CD4-positive, alpha-beta memory T cell (primary cell): ENCODE measurements around the gene RBM19. TPM values are rescaled to one million over a fixed set of nuclear protein-coding genes. Genes with fewer than 3 reads are reported as not detected.
A peak's percentile ranks its signal among the peaks of the same experiment; 100 is the strongest.

Experiments
- CTCF ChIA-PET: fragments of 350-600 bp; sonication (Branson Sonifier 250); formaldehyde crosslinking; loops from one replicate; lab custom pipeline; 2021; ENCODE audit warnings: inconsistent platforms; ENCODE audit not compliant: partially characterized antibody; lab: Charles Lee
- POLR2A ChIA-PET: fragments of 350-600 bp; sonication (Branson Sonifier 250); formaldehyde crosslinking; loops from one replicate; lab custom pipeline; 2021; ENCODE audit not compliant: partially characterized antibody; lab: Charles Lee
- DNase-seq, 5 donors: peaks; one replicate each; pipeline versions ENCODE4 v3.0.0 to v3.0.0-alpha.2; 2020 to 2022; ENCODE audit warnings: mixed read lengths in 1 of 5
- H3K27ac ChIP-seq: one replicate; pipeline ENCODE4 v1.7.0; 2013; ENCODE audit warnings: low read depth, low read length
- H3K27me3 ChIP-seq: 2 replicates; pipeline ENCODE4 v1.7.0; 2013; ENCODE audit warnings: mild to moderate bottlenecking, low read length, moderate library complexity; ENCODE audit not compliant: insufficient read depth
- H3K36me3 ChIP-seq: 2 replicates; pipeline ENCODE4 v1.7.0; 2013; ENCODE audit warnings: mild to moderate bottlenecking, low read length, moderate library complexity; ENCODE audit not compliant: insufficient read depth
- H3K4me1 ChIP-seq: 2 replicates; pipeline ENCODE4 v1.7.0; 2013; ENCODE audit warnings: mild to moderate bottlenecking, low read length, moderate library complexity; ENCODE audit not compliant: insufficient read depth
- H3K4me3 ChIP-seq, 2 donors: one replicate each; pipeline ENCODE4 v1.7.0; 2013; ENCODE audit warnings: low read length in 2 of 2, mild to moderate bottlenecking in 1 of 2
- H3K9me3 ChIP-seq, 2 donors: one replicate each; pipeline ENCODE4 v1.7.0; 2013; ENCODE audit warnings: low read length in 2 of 2, control low read depth in 1 of 2; ENCODE audit not compliant: control insufficient read depth in 1 of 2
- H3K27ac Mint-ChIP-seq, 7 donors: one replicate each; pipeline ENCODE4 v1.8.0; 2020 to 2021; ENCODE audit warnings: mixed read lengths in 7 of 7, mild to moderate bottlenecking in 6 of 7, inconsistent platforms in 3 of 7, moderate library complexity in 3 of 7
- H3K27me3 Mint-ChIP-seq, 2 donors: one replicate each; pipeline ENCODE4 v1.8.0; 2020 to 2021; ENCODE audit warnings: mixed read lengths in 2 of 2
- H3K36me3 Mint-ChIP-seq, 2 donors: one replicate each; pipeline ENCODE4 v1.8.0; 2020 to 2021; ENCODE audit warnings: mixed read lengths in 2 of 2, inconsistent platforms in 1 of 2, mild to moderate bottlenecking in 1 of 2
- H3K4me1 Mint-ChIP-seq, 4 donors: one replicate each; pipeline ENCODE4 v1.8.0; 2020 to 2021; ENCODE audit warnings: mixed read lengths in 4 of 4, mild to moderate bottlenecking in 1 of 4
- H3K4me3 Mint-ChIP-seq, 8 donors: one replicate each; pipeline ENCODE4 v1.8.0; 2020 to 2021; ENCODE audit warnings: mixed read lengths in 8 of 8, mild to moderate bottlenecking in 7 of 8, moderate library complexity in 6 of 8, inconsistent platforms in 3 of 8
- H3K9me3 Mint-ChIP-seq, 8 donors: one replicate each; pipeline ENCODE4 v1.8.0; 2020 to 2021; ENCODE audit warnings: mixed read lengths in 8 of 8, mild to moderate bottlenecking in 5 of 8, inconsistent platforms in 3 of 8, moderate library complexity in 1 of 8
- intact Hi-C: fragments of 100-400 bp; cut with micrococcal nuclease; formaldehyde crosslinking; loops from one replicate; pipeline ENCODE4 v1.15.1; 2023
- polyA plus RNA-seq, 2 donors: library from polyadenylated mRNA; unstranded; fragments of 300-500 nt; fragmentation: Illumina TruSeq; gene quantifications; one replicate each; pipeline ENCODE4 v1.2.3, GENCODE V29; 2021
- total RNA-seq, 2 experiments: library from RNA; stranded (reverse); gene quantifications; one replicate each; pipeline ENCODE4 v1.2.3, GENCODE V29; 2021

RBM19 gene
- total and polyA plus RNA-seq, 4 experiments from 2014 or later: 2.9 to 78.4 (median 42.4) TPM

- CTCF ChIA-PET: no interaction called here
Measured at GRCh38 chr12:113837528-113838296, 128.4 kb downstream of the RBM19 start.

GRCh38 chr12:113837084-113837483 is 129.0 kb downstream of the RBM19 start:
- intact Hi-C loops: no loop called here
- Mint-ChIP-seq H3K4me1 (peaks cover 0 to 7% (median 2%) of the 10 kb centered on the region in 4 donors), H3K36me3 (peaks cover 15 to 39% of the 10 kb centered on the region in 2 donors), H3K27me3 (no peaks in the 10 kb centered on the region), H3K9me3 (peaks cover 0 to 2% (median 0%) of the 10 kb centered on the region in 8 donors), H3K4me3 (no peak overlapping the region), H3K27ac (peak overlapping the region in 2 of 7 donors; percentile 17 to 22)
- no peak for DNase-seq
- no peaks in the 10 kb centered on the region for H3K4me1 ChIP-seq
- no peak overlapping the region for H3K27ac ChIP-seq
- no peaks in the 10 kb centered on the region for H3K9me3 ChIP-seq
- no peaks in the 10 kb centered on the region for H3K27me3 ChIP-seq
- POLR2A ChIA-PET: no interaction called here
- CTCF ChIA-PET: no interaction called here
- peaks cover 3% of the 10 kb centered on the region for H3K36me3 ChIP-seq
- no peak overlapping the region for H3K4me3 ChIP-seq

More at GRCh38 chr12:113837528-113838296, 128.4 kb downstream of the RBM19 start:
- no peaks in the 10 kb centered on the region for H3K27me3 ChIP-seq
- H3K4me3 Mint-ChIP-seq: no peak overlapping the region
- no peaks in the 10 kb centered on the region for H3K9me3 ChIP-seq
- peaks cover 0 to 2% (median 0%) of the 10 kb centered on the region in 8 donors for H3K9me3 Mint-ChIP-seq
- H3K4me1 Mint-ChIP-seq: peaks cover 0 to 7% (median 2%) of the 10 kb centered on the region in 4 donors
- DNase-seq: no peak
- no peak overlapping the region for H3K27ac ChIP-seq
- no peaks in the 10 kb centered on the region for H3K4me1 ChIP-seq
- no peaks in the 10 kb centered on the region for H3K27me3 Mint-ChIP-seq
- peaks cover 3% of the 10 kb centered on the region for H3K36me3 ChIP-seq
- POLR2A ChIA-PET: no interaction called here
- peaks cover 20 to 43% of the 10 kb centered on the region in 2 donors for H3K36me3 Mint-ChIP-seq
- intact Hi-C loops: no loop called here
- H3K4me3 ChIP-seq: no peak overlapping the region
- H3K27ac Mint-ChIP-seq: peak overlapping the region in 1 of 7 donors; percentile 65

GRCh38 chr12:113835896-113836295 is 130.2 kb downstream of the RBM19 start:
- H3K4me1 Mint-ChIP-seq: peaks cover 0 to 7% (median 2%) of the 10 kb centered on the region in 4 donors
- Histone ChIP-seq H3K27me3 (no peaks in the 10 kb centered on the region), H3K9me3 (no peaks in the 10 kb centered on the region), H3K36me3 (peaks cover under 1% of the 10 kb centered on the region), H3K4me1 (no peaks in the 10 kb centered on the region), H3K27ac (no peak overlapping the region), H3K4me3 (no peak overlapping the region)
- ChIA-PET CTCF (no interaction called here), POLR2A (no interaction called here)
- no peak overlapping the region for H3K27ac Mint-ChIP-seq
- H3K4me3 Mint-ChIP-seq: no peak overlapping the region
- peaks cover 19 to 39% of the 10 kb centered on the region in 2 donors for H3K36me3 Mint-ChIP-seq
- H3K27me3 Mint-ChIP-seq: no peaks in the 10 kb centered on the region
- no peak for DNase-seq
- H3K9me3 Mint-ChIP-seq: peaks cover 0 to 2% (median 0%) of the 10 kb centered on the region in 8 donors
- intact Hi-C loops: no loop called here

GRCh38 chr12:113835433-113835832 is 130.7 kb downstream of the RBM19 start:
- ChIA-PET POLR2A (no interaction called here), CTCF (no interaction called here)
- Histone ChIP-seq H3K36me3 (no peaks in the 10 kb centered on the region), H3K27me3 (no peaks in the 10 kb centered on the region), H3K4me1 (no peaks in the 10 kb centered on the region), H3K27ac (no peak overlapping the region), H3K4me3 (no peak overlapping the region), H3K9me3 (no peaks in the 10 kb centered on the region)
- H3K36me3 Mint-ChIP-seq: peaks cover 17 to 38% of the 10 kb centered on the region in 2 donors
- intact Hi-C loops: no loop called here
- H3K27ac Mint-ChIP-seq: no peak overlapping the region
- peaks cover 0 to 2% (median 0%) of the 10 kb centered on the region in 8 donors for H3K9me3 Mint-ChIP-seq
- DNase-seq: no peak
- no peaks in the 10 kb centered on the region for H3K27me3 Mint-ChIP-seq
- peaks cover 0 to 7% (median 2%) of the 10 kb centered on the region in 4 donors for H3K4me1 Mint-ChIP-seq
- H3K4me3 Mint-ChIP-seq: no peak overlapping the region

- no peak for DNase-seq
- H3K4me1 Mint-ChIP-seq: no peaks in the 10 kb centered on the region
- peak overlapping the region in 1 of 7 donors; percentile 24 for H3K27ac Mint-ChIP-seq
- no peak overlapping the region for H3K27ac ChIP-seq
- H3K36me3 Mint-ChIP-seq: peaks cover 17 to 31% of the 10 kb centered on the region in 2 donors
- intact Hi-C loops: no loop called here
- no peaks in the 10 kb centered on the region for H3K4me1 ChIP-seq
- H3K4me3 Mint-ChIP-seq: no peak overlapping the region
- ChIA-PET CTCF (no interaction called here), POLR2A (no interaction called here)
- H3K36me3 ChIP-seq: no peaks in the 10 kb centered on the region
- H3K27me3 Mint-ChIP-seq: no peaks in the 10 kb centered on the region
- H3K9me3 ChIP-seq: no peaks in the 10 kb centered on the region
- peaks cover 0 to 2% (median 0%) of the 10 kb centered on the region in 8 donors for H3K9me3 Mint-ChIP-seq
- no peaks in the 10 kb centered on the region for H3K27me3 ChIP-seq
- H3K4me3 ChIP-seq: no peak overlapping the region
Measured at GRCh38 chr12:113833422-113833821, 132.7 kb downstream of the RBM19 start.

- H3K27me3 ChIP-seq: no peaks in the 10 kb centered on the region
- no peaks in the 10 kb centered on the region for H3K36me3 ChIP-seq
- CTCF ChIA-PET: no interaction called here
- DNase-seq: no peak
- POLR2A ChIA-PET: no interaction called here
- no peaks in the 10 kb centered on the region for H3K27me3 Mint-ChIP-seq
- H3K36me3 Mint-ChIP-seq: peaks cover 17 to 22% of the 10 kb centered on the region in 2 donors
- no peak overlapping the region for H3K27ac Mint-ChIP-seq
- H3K4me3 Mint-ChIP-seq: no peak overlapping the region
- no peaks in the 10 kb centered on the region for H3K9me3 Mint-ChIP-seq
- H3K4me1 ChIP-seq: no peaks in the 10 kb centered on the region
- H3K27ac ChIP-seq: no peak overlapping the region
- no peaks in the 10 kb centered on the region for H3K9me3 ChIP-seq
- intact Hi-C loops: no loop called here
- no peaks in the 10 kb centered on the region for H3K4me1 Mint-ChIP-seq
- no peak overlapping the region for H3K4me3 ChIP-seq
Measured at GRCh38 chr12:113831476-113831875, 134.6 kb downstream of the RBM19 start.

- H3K36me3 Mint-ChIP-seq: peaks cover 17 to 26% of the 10 kb centered on the region in 2 donors
- H3K27me3 ChIP-seq: no peaks in the 10 kb centered on the region
- intact Hi-C loops: no loop called here
- no peaks in the 10 kb centered on the region for H3K9me3 ChIP-seq
- H3K27ac ChIP-seq: no peak overlapping the region
- H3K4me1 ChIP-seq: no peaks in the 10 kb centered on the region
- H3K4me3 Mint-ChIP-seq: no peak overlapping the region
- ChIA-PET POLR2A (no interaction called here), CTCF (no interaction called here)
- H3K27me3 Mint-ChIP-seq: no peaks in the 10 kb centered on the region
- peak overlapping the region in 1 of 7 donors; percentile 42 for H3K27ac Mint-ChIP-seq
- H3K36me3 ChIP-seq: no peaks in the 10 kb centered on the region
- no peaks in the 10 kb centered on the region for H3K4me1 Mint-ChIP-seq
- no peak overlapping the region for H3K4me3 ChIP-seq
- DNase-seq: no peak
- H3K9me3 Mint-ChIP-seq: no peaks in the 10 kb centered on the region
Measured at GRCh38 chr12:113831016-113831415, 135.1 kb downstream of the RBM19 start.
